Measurements from ENCODE around the gene UBE3C.

Gene UBE3C

DNA sequence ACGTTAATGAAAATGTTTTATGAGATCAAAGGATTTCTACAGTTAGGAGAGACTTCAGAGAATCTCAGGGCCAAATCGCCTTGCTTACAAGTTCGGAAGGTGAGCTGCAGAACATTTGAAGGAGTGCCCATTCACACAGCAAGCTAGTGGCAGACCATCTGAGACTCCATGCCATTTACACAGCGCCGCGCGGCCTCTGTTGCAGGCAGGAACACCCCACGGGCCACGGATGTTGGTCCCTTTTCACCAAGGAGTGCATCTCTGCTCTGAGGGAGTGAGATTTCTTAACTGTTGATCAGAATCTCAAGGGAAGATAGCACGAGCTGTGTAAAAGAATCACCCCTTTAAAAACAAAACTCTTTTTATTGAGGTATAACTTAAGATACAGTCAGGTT lies 1.8 kb downstream of the UBE3C start:
- no peak for DNase-seq (ENCODE audit: low read depth)
- H3K4me3 ChIP-seq (ENCODE audit: control insufficient read depth, low read depth, low read length) = peak overlapping the region; percentile 90
- TF ChIP-seq, protein P1, sequence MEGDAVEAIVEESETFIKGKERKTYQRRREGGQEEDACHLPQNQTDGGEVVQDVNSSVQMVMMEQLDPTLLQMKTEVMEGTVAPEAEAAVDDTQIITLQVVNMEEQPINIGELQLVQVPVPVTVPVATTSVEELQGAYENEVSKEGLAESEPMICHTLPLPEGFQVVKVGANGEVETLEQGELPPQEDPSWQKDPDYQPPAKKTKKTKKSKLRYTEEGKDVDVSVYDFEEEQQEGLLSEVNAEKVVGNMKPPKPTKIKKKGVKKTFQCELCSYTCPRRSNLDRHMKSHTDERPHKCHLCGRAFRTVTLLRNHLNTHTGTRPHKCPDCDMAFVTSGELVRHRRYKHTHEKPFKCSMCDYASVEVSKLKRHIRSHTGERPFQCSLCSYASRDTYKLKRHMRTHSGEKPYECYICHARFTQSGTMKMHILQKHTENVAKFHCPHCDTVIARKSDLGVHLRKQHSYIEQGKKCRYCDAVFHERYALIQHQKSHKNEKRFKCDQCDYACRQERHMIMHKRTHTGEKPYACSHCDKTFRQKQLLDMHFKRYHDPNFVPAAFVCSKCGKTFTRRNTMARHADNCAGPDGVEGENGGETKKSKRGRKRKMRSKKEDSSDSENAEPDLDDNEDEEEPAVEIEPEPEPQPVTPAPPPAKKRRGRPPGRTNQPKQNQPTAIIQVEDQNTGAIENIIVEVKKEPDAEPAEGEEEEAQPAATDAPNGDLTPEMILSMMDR (conservative IDR thresholded peaks at IDR 0.05; ENCODE audit: control insufficient read depth, insufficient read depth, low read depth, low read length) = no peak

DNA sequence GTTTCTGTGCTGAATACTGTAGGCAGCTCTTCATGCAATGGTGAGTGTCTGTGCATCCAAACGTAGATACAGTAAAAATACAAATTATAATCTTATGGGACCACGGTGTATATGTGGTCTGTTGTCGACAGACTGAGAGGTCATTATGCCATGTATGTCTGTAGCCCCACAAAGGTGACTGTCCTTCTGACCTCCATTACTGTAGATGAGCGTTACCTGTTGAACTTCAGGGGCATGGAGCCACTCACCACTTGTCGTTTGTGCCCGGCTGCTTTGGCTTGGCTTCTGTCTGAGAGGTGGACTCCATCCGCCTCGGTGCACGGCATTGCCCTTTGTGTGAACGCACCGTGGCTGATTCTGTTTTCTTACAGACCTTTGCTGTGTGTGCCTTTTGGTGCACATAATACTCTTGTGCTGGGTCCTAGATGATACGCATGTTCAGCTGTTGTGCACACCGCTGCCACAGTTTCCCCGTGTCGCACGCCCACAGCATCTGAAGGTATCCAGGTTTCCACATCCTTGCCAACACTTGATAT lies 2.9 kb downstream of the UBE3C start:
- TF ChIP-seq, protein P1 (conservative IDR thresholded peaks at IDR 0.05; ENCODE audit: control insufficient read depth, insufficient read depth, low read depth, low read length) = no peak

DNA sequence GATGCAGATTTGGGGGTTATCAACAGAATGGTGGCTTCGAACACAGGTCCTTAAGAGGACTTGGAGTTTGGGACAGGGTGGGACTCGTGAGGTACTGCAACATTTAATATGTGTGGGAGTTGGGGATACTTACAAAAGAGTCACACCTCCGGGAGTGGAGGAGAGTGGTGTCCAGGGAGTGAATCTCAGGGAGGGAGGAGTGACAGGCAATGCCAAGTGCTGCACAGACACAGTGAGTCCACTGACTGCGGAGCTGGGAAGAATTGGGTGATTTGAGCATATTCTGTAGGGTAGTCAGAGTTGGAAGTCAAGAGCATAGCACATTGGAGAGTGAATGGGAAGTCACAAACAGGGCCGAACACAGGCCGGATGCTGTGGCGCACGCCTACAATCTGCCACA lies 5.1 kb downstream of the UBE3C start:
- H3K4me3 ChIP-seq (ENCODE audit: control insufficient read depth, low read depth, low read length) = no peak overlapping the region
- TF ChIP-seq, protein P1 (conservative IDR thresholded peaks at IDR 0.05; ENCODE audit: control insufficient read depth, insufficient read depth, low read depth, low read length) = no peak
- DNase-seq (ENCODE audit: low read depth) = no peak

More for the DNA sequence above, 2.9 kb downstream of the UBE3C start:
- no peak for DNase-seq (ENCODE audit: low read depth)
- H3K4me3 ChIP-seq (ENCODE audit: control insufficient read depth, low read depth, low read length) = no peak overlapping the region

DNA sequence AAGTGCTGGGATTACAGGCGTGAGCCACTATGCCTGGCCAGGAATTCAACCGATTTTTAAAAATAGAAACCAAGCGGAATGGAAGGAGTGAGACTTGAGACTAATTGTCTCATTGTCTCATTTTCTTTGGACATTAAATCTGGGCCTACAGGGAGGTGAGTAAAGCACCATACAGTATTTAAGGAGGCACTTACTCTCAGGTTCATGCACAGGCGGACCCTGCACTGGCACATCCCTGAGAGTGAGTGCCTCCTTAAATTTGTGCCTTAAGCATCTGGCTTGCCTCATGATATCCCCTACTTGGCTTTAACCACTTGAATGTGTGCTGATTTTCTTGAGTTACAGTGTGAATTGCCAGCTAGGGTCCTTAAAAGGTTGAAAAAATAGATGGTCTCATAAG lies 10.6 kb downstream of the UBE3C start:
- no peak overlapping the region for H3K4me3 ChIP-seq (ENCODE audit: control insufficient read depth, low read depth, low read length)
- TF ChIP-seq, protein P1 (conservative IDR thresholded peaks at IDR 0.05; ENCODE audit: control insufficient read depth, insufficient read depth, low read depth, low read length) = no peak
- DNase-seq (ENCODE audit: low read depth) = no peak

DNA sequence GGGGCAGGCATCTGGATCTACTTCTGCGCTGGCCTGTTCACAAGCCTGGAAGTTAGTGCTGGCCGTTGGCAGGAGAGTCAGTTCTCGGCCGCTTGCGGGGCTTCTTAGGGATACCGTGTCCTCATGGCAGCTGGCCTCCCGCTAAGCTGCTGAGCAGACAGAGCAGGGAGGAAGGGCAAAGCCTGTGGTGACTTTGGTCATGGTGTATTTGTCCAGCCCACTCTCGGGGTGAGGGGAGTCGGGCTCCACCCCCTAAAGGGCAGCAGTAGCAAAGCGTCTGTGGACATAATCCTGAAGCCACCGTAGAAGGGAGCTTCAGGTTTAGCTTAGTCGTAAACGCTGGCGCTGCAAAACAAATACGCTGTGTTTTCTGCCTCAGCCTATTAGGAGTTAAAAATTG lies 12.2 kb downstream of the UBE3C start:
- peak; percentile 70 for DNase-seq (ENCODE audit: low read depth)
- TF ChIP-seq, protein P1 (conservative IDR thresholded peaks at IDR 0.05; ENCODE audit: control insufficient read depth, insufficient read depth, low read depth, low read length) = no peak

DNA sequence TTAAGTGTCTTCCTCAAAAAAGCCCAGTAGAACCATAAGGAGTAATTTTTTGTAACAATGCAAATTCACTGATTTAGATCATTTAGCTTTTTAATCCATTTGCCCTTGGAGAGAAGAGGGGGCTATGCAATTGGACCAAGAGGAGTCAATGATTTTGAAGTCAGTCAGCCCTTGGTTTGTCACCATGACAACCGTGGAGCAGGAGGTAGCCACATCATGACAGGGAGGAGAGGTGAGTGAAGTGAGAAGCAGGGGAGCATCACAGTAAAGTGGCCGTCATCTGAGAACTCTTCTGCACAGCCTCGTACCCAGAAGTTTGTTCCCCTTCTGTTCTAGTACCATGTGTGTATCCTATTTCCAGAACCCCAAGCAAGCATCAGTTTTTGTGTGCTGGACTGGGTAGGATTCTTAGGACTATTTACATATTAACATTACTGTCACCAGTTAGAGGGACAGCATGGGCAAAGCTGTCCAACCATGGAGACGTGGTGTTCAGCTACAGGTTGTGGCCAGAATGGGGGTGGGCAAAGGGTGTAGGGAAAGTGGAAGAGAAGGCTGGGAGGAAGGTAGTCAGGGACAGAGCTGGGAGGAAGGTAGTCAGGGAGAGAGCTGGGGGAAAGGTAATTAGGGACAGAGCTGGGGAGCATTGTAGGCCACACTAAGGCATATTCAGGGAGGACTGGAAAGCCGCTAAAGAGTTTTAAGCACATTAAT lies 13.1 kb downstream of the UBE3C start:
- TF ChIP-seq, protein P1 (conservative IDR thresholded peaks at IDR 0.05; ENCODE audit: control insufficient read depth, insufficient read depth, low read depth, low read length) = no peak
- DNase-seq (ENCODE audit: low read depth) = no peak

More for the DNA sequence above, 12.2 kb downstream of the UBE3C start:
- H3K4me3 ChIP-seq (ENCODE audit: control insufficient read depth, low read depth, low read length) = no peak overlapping the region

More for the DNA sequence above, 13.1 kb downstream of the UBE3C start:
- H3K4me3 ChIP-seq (ENCODE audit: control insufficient read depth, low read depth, low read length) = no peak overlapping the region
